NOMO-1 treated with dmso at 0.1 percent for 144 hours (cell line): Measurements from ENCODE around the gene IGSF6.
"Not testable (repeated sequence)": the region's sequence is repeated elsewhere in the genome, so short reads cannot be mapped to it uniquely, and the experiment has no call there.

ENCODE experiments used
- DNase-seq: peaks from one replicate; lab custom pipeline; 2025; ENCODE audit not compliant: unreplicated experiment; lab: John Stamatoyannopoulos, UW

Gene IGSF6

GRCh38 chr16:21630866-21631265 is 21.5 kb downstream of the IGSF6 start:
- DNase-seq, result not testable (repeated sequence)

GRCh38 chr16:21629616-21630539 is 22.5 kb downstream of the IGSF6 start:
- not testable (repeated sequence) for DNase-seq

DNA sequence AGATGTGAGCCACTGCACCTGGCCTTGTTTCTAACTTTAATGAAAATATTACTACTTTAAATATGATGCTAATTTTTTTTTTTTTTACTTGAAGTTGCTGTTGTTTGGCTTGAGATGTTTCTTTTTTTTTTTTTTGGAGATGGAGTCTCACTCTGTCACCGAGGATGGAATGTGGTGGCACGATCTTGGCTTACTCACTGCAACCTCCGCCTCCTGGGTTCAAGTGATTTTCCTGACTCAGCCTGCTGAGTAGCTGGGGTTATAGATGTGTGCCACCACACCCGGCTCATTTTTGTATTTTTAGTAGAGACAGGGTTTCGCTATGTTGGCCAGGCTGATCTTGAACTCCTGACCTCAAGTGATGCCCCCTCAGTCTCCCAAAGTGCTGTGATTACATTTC is 23.6 kb downstream of the IGSF6 start:
- DNase-seq, result no peak

- DNase-seq, result no peak
Measured at GRCh38 chr16:21628121-21628726, 24.2 kb downstream of the IGSF6 start.

DNA sequence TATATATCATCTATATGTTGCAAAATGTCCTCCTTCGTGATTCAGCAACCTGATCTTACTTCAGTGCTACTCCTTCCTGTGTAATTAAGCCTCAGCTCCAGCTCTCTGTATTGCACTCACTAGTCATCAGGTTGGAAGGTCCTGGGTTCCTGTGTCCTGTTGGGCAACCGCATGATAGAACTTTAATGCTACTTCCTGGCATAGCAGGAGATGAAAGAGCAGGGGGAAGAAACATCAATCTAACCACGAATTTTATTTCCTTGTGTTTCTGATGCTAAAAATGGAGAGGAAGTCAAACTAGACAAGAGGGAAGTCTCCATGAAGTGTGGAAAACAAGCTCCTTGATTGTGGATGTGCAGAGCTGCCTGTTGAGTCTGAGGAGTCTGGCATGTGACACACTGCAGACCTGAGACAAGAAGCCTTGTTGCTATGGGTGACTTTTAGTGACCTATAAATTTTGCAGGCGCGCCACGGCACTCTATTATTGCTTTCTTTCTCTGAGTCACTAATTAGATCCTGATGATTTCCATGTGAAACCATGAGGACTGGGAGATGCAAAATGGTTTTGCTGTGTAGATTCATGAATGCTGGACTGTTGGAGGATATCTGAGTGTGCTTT is 25.6 kb downstream of the IGSF6 start:
- DNase-seq, result peak; percentile 91

- DNase-seq, result no peak
Measured at GRCh38 chr16:21625026-21625425, 27.4 kb downstream of the IGSF6 start.

- no peak for DNase-seq
Measured at GRCh38 chr16:21622545-21622944, 29.9 kb downstream of the IGSF6 start.

- no peak for DNase-seq
Measured at GRCh38 chr16:21620592-21620991, 31.8 kb downstream of the IGSF6 start.

- no peak for DNase-seq
Measured at GRCh38 chr16:21619765-21620425, 32.5 kb downstream of the IGSF6 start.

- no peak for DNase-seq
Measured at GRCh38 chr16:21618281-21618680, 34.1 kb downstream of the IGSF6 start.

DNA sequence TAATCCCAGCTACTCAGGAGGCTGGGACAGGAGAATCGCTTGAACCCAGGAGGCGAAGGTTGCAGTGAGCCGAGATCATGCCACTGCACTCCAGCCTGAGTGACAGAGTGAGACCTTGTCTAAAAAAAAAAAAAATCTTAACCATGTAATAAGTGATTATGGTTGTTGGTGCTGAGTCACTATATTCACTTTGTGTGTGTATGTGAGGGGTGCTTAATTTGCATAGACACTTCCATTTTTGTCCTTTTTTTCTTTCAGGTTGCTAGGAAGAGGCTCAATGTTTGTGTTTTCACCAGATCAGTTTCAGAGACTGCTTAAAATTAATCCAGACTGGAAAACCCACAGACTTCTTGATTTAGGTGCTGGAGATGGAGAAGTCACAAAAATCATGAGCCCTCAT is 34.8 kb downstream of the IGSF6 start:
- DNase-seq, result no peak

- no peak for DNase-seq
Measured at GRCh38 chr16:21614896-21615295, 37.5 kb downstream of the IGSF6 start.

- no peak for DNase-seq
Measured at GRCh38 chr16:21613781-21614180, 38.6 kb downstream of the IGSF6 start.

DNA sequence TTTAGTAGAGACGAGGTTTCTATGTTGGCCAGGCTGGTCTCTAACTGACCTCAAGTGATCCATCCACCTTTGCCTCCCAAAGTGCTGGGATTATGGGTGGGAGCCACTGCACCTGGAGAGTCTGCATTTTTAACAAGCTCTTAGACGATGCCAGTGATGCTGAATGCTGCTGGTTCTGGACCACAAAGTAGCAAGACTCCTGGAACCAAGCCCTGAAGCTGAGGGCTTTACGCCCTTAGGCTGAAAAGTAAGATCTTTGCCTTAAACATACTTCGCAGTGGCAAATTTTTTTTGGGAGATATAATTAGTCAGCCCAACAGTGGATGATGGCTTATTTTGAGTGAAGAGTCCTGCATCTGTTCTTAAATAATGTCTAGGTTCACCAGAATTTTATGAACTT is 39.0 kb downstream of the IGSF6 start:
- DNase-seq, result no peak

GRCh38 chr16:21611556-21612384 is 40.6 kb downstream of the IGSF6 start:
- DNase-seq, result no peak

- DNase-seq, result no peak
Measured at GRCh38 chr16:21611198-21611555, 41.2 kb downstream of the IGSF6 start.

DNA sequence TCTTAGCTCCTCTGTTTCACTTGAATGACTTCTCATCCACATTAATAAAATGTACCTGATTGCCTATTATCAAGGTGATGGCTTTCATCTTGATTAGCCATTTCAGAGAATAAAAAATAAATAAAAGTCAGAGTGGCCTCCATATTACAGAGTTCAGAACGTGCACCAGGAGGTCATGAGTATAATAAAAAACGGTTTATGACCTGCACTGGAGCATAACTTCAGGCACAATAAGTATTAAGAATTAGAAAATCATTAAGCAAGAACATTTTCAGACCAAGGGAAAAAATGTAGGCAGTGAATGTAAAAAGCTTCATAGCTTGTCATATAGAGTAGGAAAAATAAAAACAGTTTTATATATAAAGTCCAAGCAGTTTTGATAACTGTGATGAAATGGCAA is 41.6 kb downstream of the IGSF6 start:
- DNase-seq, result no peak

GRCh38 chr16:21610006-21610544 is 42.3 kb downstream of the IGSF6 start:
- DNase-seq, result no peak

GRCh38 chr16:21608639-21609328 is 43.6 kb downstream of the IGSF6 start:
- DNase-seq, result peak; percentile 84

DNA sequence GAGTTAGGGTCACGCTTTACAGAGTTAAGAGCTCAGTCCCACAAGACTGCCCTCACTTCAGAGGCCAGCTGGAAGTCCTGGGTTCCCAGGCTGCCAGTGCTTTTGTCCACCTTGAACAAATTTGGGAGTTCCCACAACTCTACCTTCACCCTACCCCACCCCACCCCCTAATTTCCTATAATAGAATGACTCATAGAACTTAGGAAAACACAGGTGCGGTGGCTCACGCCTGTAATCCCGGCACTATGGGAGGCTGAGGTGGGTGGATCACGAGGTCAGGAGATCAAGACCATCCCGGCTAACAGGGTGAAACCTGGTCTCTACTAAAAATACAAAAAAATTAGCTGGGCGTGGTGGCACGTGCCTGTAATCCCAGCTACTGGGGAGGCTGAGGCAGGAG is 46.6 kb downstream of the IGSF6 start:
- not testable (repeated sequence) for DNase-seq
